SK-N-SH (cell line): ENCODE measurements around the gene FAF2.

Experiments
- CHD2 ChIP-seq: fragments of 150-350 bp; IDR thresholded peaks from 2 replicates; pipeline ENCODE4 v1.6.1; 2018; ENCODE audit warnings: low read length; ENCODE audit not compliant: partially characterized antibody
- CTCF ChIP-seq: fragments of 200-600 bp; sonication (generic); IDR thresholded peaks from 2 replicates; pipeline ENCODE4 v1.6.1; 2017; ENCODE audit warnings: antibody characterized with exemption, mild to moderate bottlenecking, moderate library complexity
- EP300 ChIP-seq, 2 experiments: IDR thresholded peaks; 2 replicates each; pipeline versions ENCODE4 v1.4.0 to v1.6.1; 2012; ENCODE audit warnings: borderline replicate concordance in 1 of 2, low read depth in 1 of 2, low read length in 1 of 2
- EZH2phosphoT487 ChIP-seq: fragments of 200-600 bp; sonication (generic); IDR thresholded peaks from 2 replicates; pipeline ENCODE4 v1.6.1; 2017; ENCODE audit warnings: low read depth, mixed run types, mild to moderate bottlenecking, antibody characterized with exemption, moderate library complexity, borderline replicate concordance
- FOXJ3 ChIP-seq: sonication (generic); formaldehyde crosslinking; IDR thresholded peaks from 2 replicates; pipeline ENCODE4 v1.5.1; 2020; ENCODE audit warnings: mild to moderate bottlenecking, missing genetic modification reagents
- GABPA ChIP-seq: IDR thresholded peaks from 2 replicates; pipeline ENCODE4 v1.4.0; 2012; ENCODE audit warnings: low read depth, mild to moderate bottlenecking
- MEF2A ChIP-seq: IDR thresholded peaks from 2 replicates; pipeline ENCODE4 v1.4.0; 2012; ENCODE audit warnings: low read depth, borderline replicate concordance
- MXI1 ChIP-seq: IDR thresholded peaks from 2 replicates; pipeline ENCODE4 v1.6.1; 2012; ENCODE audit warnings: mild to moderate bottlenecking, low read depth, low read length, improper control_type of control experiment
- POLR2AphosphoS5 ChIP-seq: IDR thresholded peaks from 2 replicates; pipeline ENCODE4 v1.6.1; 2012; ENCODE audit warnings: low read depth, low read length
- RXRA ChIP-seq: IDR thresholded peaks from 2 replicates; pipeline ENCODE4 v1.4.0; 2012; ENCODE audit warnings: low read depth, mild to moderate bottlenecking, borderline replicate concordance
- SMC3 ChIP-seq: IDR thresholded peaks from 2 replicates; pipeline ENCODE4 v1.6.1; 2012; ENCODE audit warnings: low read depth, low read length, improper control_type of control experiment
- TCF12 ChIP-seq: IDR thresholded peaks from 2 replicates; pipeline ENCODE4 v1.4.0; 2012
- TF ChIP-seq, protein P1 (sequence below): IDR thresholded peaks from 2 replicates; pipeline ENCODE4 v1.4.0; 2012; ENCODE audit warnings: low read depth
- TF ChIP-seq, protein P2 (sequence below): IDR thresholded peaks from 2 replicates; pipeline ENCODE4; 2012

DNA sequence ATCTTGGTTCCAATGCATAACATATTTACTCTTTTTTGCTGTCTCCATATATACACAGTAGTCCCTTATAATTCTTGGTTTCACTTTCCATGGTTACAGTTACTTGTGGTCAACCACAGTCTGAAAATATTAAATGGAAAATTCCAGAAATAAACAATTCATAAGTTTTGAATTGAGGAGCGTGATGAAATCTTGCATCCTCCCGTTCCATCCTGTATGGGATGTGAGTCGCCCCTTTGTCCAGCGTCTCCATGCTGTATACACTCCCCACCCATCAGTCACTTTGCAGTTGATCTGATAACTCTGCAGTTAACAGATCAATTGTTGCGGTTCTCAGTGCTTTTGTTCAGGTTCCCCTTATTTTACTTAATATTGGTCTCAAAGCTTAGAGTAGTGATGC, 11.5 kb upstream of the FAF2 start:
- TF ChIP-seq, protein P1, sequence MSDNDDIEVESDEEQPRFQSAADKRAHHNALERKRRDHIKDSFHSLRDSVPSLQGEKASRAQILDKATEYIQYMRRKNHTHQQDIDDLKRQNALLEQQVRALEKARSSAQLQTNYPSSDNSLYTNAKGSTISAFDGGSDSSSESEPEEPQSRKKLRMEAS: no peak
- TF ChIP-seq CHD2 (no peak), CTCF (no peak), FOXJ3 (CRISPR knock-in tag) (no peak), EZH2phosphoT487 (no peak), TCF12 (no peak), GABPA (no peak), MEF2A (no peak), MXI1 (no peak), POLR2AphosphoS5 (no peak), EP300 (IDR thresholded peaks at IDR 0.05; ENCODE audit: borderline replicate concordance in 1 of 2, low read depth in 1 of 2, low read length in 1 of 2) (no peak), RXRA (no peak), SMC3 (no peak)
- TF ChIP-seq, protein P2, sequence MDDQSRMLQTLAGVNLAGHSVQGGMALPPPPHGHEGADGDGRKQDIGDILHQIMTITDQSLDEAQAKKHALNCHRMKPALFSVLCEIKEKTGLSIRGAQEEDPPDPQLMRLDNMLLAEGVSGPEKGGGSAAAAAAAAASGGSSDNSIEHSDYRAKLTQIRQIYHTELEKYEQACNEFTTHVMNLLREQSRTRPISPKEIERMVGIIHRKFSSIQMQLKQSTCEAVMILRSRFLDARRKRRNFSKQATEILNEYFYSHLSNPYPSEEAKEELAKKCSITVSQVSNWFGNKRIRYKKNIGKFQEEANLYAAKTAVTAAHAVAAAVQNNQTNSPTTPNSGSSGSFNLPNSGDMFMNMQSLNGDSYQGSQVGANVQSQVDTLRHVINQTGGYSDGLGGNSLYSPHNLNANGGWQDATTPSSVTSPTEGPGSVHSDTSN: no peak
